ENCODE measurements around the gene GABARAP.

- TF ChIP-seq POLR2A (IDR thresholded peaks at IDR 0.05; ENCODE audit: low read length): peak; percentile 15
- TF ChIP-seq GATA1 (IDR thresholded peaks at IDR 0.05; ENCODE audit: low read depth, low read length): no peak
Measured at GRCh38 chr17:7218166-7218565, 24.1 kb downstream of the GABARAP start.

Measured in erythroblast (primary cell).